Activated naive CD8-positive, alpha-beta T cell treated with anti-CD3 and anti-CD28 coated beads, Interleukin-2, amount 50 U/mL, for 24 hours (primary cell): ENCODE data around the gene PRCP.
"Not testable (repeated sequence)": the region's sequence is repeated elsewhere in the genome, so short reads cannot be mapped to it uniquely, and the experiment has no call there.

Source experiments
- ATAC-seq: fragments of 150-1000 bp; cut with Tn5 transposase; one replicate; pipeline ENCODE4 v1.10.0; 2021
- DNase-seq: peaks from one replicate; pipeline ENCODE4 v3.0.0; 2021
- H3K27ac Mint-ChIP-seq: one replicate; pipeline ENCODE4 v1.8.0; 2021; ENCODE audit warnings: mild to moderate bottlenecking, mixed read lengths
- H3K27me3 Mint-ChIP-seq: one replicate; pipeline ENCODE4 v1.8.0; 2021; ENCODE audit warnings: mixed read lengths
- H3K36me3 Mint-ChIP-seq: one replicate; pipeline ENCODE4 v1.8.0; 2021; ENCODE audit warnings: low read depth, mixed read lengths
- H3K4me1 Mint-ChIP-seq: one replicate; pipeline ENCODE4 v1.8.0; 2021; ENCODE audit warnings: mixed read lengths
- H3K4me3 Mint-ChIP-seq: one replicate; pipeline ENCODE4 v1.8.0; 2021; ENCODE audit warnings: mild to moderate bottlenecking, moderate library complexity, mixed read lengths
- H3K9me3 Mint-ChIP-seq: one replicate; pipeline ENCODE4 v1.8.0; 2021; ENCODE audit warnings: mixed read lengths

PRCP gene

DNA sequence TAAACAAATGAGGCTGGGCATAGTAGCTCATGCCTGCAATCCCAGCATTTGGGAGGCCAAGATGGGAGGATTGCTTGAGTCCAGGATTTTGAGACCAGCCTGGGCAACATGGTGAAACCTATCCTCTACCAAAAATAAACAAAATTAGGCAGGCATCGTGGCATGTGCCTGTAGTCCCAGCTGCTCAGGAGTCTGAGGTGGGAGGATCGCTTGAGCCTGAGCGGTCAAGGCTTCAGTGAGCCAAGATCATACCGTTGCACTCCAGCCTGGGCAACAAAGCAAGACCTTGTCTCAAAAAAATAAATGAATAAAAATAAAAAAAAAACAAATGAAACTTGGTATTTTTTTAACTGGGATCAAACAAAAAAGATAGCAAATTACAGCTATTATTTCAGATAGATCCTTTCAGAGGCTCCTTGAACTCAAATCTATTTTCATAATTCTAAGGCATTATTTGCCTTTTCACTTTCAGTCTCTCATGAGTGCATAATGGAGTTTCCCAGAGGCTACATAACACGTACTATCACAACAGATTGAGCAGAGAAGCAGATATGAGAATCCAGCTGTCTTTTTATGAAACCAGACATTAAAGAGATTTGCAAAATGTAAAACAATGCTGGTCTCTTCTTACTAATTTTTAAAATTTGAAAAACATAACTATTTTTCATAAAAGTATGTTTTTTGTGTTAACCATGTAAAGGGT, 24.4 kb upstream of the PRCP start:
- Mint-ChIP-seq H3K27me3 (no peaks in the 10 kb centered on the region), H3K36me3 (peaks cover 63% of the 10 kb centered on the region), H3K27ac (no peak overlapping the region), H3K4me3 (no peak overlapping the region), H3K9me3 (no peaks in the 10 kb centered on the region), H3K4me1 (peaks cover 43% of the 10 kb centered on the region)
- no peak for DNase-seq
- ATAC-seq, result no peak

- not testable (repeated sequence) for H3K4me3 Mint-ChIP-seq, H3K27ac Mint-ChIP-seq, DNase-seq, ATAC-seq, H3K27me3 Mint-ChIP-seq
- Mint-ChIP-seq H3K9me3 (peaks cover 10% of the 10 kb centered on the region), H3K4me1 (peaks cover 47% of the 10 kb centered on the region), H3K36me3 (peaks cover 73% of the 10 kb centered on the region)
These were observed 22.4 kb upstream of the PRCP start for GRCh38 chr11:82922396-82923173.

DNA sequence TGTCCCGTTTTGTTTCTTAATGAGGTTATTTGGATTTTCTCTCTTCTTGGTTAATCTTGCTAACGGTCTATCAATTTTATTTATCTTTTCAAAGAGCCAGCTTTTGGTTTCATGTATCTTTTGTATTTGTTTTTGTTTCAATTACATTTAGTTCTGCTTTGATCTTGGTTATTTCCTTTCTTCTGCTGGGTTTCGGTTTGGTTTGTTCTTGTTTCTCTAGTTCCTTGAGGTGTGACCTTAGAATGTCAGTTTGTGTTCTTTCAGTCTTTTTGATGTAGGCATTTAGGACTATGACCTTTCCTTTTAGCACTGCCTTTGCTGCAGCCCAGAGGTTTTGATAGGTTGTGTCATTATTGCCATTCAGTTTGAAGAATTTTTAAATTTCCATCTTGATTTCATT, 20.0 kb upstream of the PRCP start:
- peaks cover 11% of the 10 kb centered on the region for H3K9me3 Mint-ChIP-seq
- H3K27ac Mint-ChIP-seq, result peak overlapping the region; percentile 77
- peaks cover 40% of the 10 kb centered on the region for H3K4me1 Mint-ChIP-seq
- DNase-seq, ATAC-seq, H3K27me3 Mint-ChIP-seq: not testable (repeated sequence)
- H3K36me3 Mint-ChIP-seq, result peaks cover 85% of the 10 kb centered on the region
- peak overlapping the region; percentile 62 for H3K4me3 Mint-ChIP-seq

GRCh38 chr11:82919786-82920185, 19.6 kb upstream of the PRCP start:
- not testable (repeated sequence) for DNase-seq, ATAC-seq, H3K27me3 Mint-ChIP-seq
- Mint-ChIP-seq H3K4me3 (peak overlapping the region; percentile 62), H3K9me3 (peaks cover 11% of the 10 kb centered on the region), H3K36me3 (peaks cover 86% of the 10 kb centered on the region), H3K4me1 (peaks cover 39% of the 10 kb centered on the region), H3K27ac (peak overlapping the region; percentile 77)

- DNase-seq (no peak), ATAC-seq (no peak)
- no peak overlapping the region for H3K27ac Mint-ChIP-seq
- H3K27me3 Mint-ChIP-seq, result no peaks in the 10 kb centered on the region
- peaks cover 39% of the 10 kb centered on the region for H3K36me3 Mint-ChIP-seq
- no peak overlapping the region for H3K4me3 Mint-ChIP-seq
- peaks cover 8% of the 10 kb centered on the region for H3K9me3 Mint-ChIP-seq
- peaks cover 39% of the 10 kb centered on the region for H3K4me1 Mint-ChIP-seq
These were observed 8.9 kb upstream of the PRCP start for GRCh38 chr11:82909015-82909640.

DNA sequence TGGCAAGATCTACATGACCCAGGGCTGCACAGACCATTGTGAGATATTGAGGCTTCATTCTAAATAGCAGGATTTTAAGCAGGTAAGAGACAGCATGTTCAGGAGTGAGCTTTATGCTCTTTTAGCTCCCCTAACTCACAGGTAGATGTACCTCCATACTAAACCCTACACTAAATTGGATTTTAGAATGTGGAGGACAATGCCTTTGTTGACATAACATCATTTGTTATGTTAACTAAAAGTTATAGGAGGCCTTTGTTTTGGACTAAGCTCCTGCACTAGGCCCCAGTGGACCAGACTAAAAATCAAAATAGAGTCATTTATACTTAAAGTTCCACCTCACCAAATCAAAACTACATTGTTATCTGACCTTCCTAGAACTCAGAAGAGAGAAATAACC, 8.1 kb upstream of the PRCP start:
- no peak overlapping the region for H3K4me3 Mint-ChIP-seq
- DNase-seq (no peak), ATAC-seq (no peak)
- peaks cover 8% of the 10 kb centered on the region for H3K9me3 Mint-ChIP-seq
- H3K27me3 Mint-ChIP-seq, result no peaks in the 10 kb centered on the region
- peaks cover 33% of the 10 kb centered on the region for H3K36me3 Mint-ChIP-seq
- H3K4me1 Mint-ChIP-seq, result peaks cover 47% of the 10 kb centered on the region
- no peak overlapping the region for H3K27ac Mint-ChIP-seq

DNA sequence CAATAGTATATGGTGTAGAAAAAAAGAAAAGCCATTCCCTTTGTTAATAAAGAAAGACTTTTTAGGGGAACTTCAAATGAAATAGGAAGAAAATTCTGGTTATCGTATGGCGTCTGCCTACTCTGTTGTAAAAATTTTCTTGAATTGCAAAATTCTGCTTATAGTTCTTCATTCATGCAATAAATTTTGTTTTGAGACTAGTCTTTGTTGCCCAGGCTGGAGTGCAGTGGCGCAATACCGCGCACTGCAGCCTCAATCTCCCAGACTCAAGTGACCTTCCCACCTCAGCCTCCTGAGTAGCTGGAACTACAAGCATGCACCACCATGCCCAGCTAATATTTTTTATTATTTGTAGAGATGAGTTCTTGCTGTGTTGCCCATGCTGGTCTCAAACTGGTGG, 7.1 kb upstream of the PRCP start:
- DNase-seq (no peak), ATAC-seq (no peak)
- Mint-ChIP-seq H3K27ac (no peak overlapping the region), H3K4me1 (peaks cover 56% of the 10 kb centered on the region), H3K9me3 (peaks cover 8% of the 10 kb centered on the region), H3K27me3 (no peaks in the 10 kb centered on the region), H3K4me3 (no peak overlapping the region), H3K36me3 (peaks cover 30% of the 10 kb centered on the region)

DNA sequence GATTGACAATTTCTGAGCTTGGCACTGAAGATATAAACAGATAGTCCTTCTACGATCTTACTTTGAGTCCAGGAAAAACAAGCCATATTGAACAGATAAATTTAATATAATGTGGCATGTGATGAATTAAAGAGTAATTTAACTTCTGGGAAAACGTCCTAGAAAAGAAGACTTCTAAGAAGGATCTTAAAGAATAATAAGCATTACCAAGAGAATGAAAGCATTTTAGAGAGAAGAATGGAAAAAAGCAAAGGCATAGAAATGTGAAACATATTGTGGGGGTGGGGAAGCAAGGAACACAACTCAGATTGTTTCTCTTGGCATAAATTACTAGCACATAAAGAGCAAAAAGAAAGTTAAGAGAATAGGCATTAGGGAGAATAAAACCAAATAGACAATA, 6.7 kb upstream of the PRCP start:
- no peak overlapping the region for H3K4me3 Mint-ChIP-seq
- H3K36me3 Mint-ChIP-seq, result peaks cover 25% of the 10 kb centered on the region
- H3K27ac Mint-ChIP-seq, result no peak overlapping the region
- no peak for DNase-seq
- H3K4me1 Mint-ChIP-seq, result peaks cover 58% of the 10 kb centered on the region
- peaks cover 8% of the 10 kb centered on the region for H3K9me3 Mint-ChIP-seq
- no peak for ATAC-seq
- no peaks in the 10 kb centered on the region for H3K27me3 Mint-ChIP-seq

DNA sequence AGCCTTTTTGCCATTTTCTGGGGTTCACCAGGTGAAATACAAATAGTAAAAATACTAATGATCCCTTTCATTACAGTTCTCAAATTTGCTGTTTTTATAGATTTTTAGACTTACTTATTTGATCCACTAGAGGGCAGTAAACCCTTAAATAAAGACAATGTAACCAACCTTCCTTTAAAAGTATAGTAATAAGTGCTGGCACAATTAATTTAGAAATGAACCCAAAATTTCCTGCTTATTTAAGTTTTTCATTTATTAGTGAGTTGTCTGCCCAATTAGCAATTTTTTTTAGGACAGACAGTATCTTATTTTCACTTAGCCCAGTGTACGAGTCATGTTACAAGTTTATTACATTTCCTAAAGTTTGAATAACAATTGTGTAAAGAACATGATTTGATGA, 6.0 kb upstream of the PRCP start:
- Mint-ChIP-seq H3K9me3 (peaks cover 1% of the 10 kb centered on the region), H3K27me3 (no peaks in the 10 kb centered on the region), H3K4me3 (no peak overlapping the region), H3K4me1 (peaks cover 55% of the 10 kb centered on the region), H3K27ac (no peak overlapping the region), H3K36me3 (peaks cover 18% of the 10 kb centered on the region)
- ATAC-seq (no peak), DNase-seq (no peak)

- H3K9me3 Mint-ChIP-seq, result no peaks in the 10 kb centered on the region
- no peaks in the 10 kb centered on the region for H3K27me3 Mint-ChIP-seq
- peaks cover 12% of the 10 kb centered on the region for H3K36me3 Mint-ChIP-seq
- DNase-seq (no peak), ATAC-seq (no peak)
- peak overlapping the region; percentile 75 for H3K27ac Mint-ChIP-seq
- peaks cover 57% of the 10 kb centered on the region for H3K4me1 Mint-ChIP-seq
- H3K4me3 Mint-ChIP-seq, result peak overlapping the region; percentile 96
These were observed 3.8 kb upstream of the PRCP start for GRCh38 chr11:82903843-82904586.

GRCh38 chr11:82902880-82903279, 2.6 kb upstream of the PRCP start:
- Mint-ChIP-seq H3K4me3 (peak overlapping the region; percentile 96), H3K4me1 (peaks cover 54% of the 10 kb centered on the region), H3K27ac (peak overlapping the region; percentile 1), H3K9me3 (no peaks in the 10 kb centered on the region), H3K27me3 (no peaks in the 10 kb centered on the region), H3K36me3 (peaks cover 12% of the 10 kb centered on the region)
- no peak for DNase-seq
- no peak for ATAC-seq

GRCh38 chr11:82901922-82902485, 1.8 kb upstream of the PRCP start:
- Mint-ChIP-seq H3K9me3 (no peaks in the 10 kb centered on the region), H3K27me3 (no peaks in the 10 kb centered on the region), H3K4me1 (peaks cover 57% of the 10 kb centered on the region), H3K27ac (peak overlapping the region; percentile 98), H3K36me3 (peaks cover 11% of the 10 kb centered on the region), H3K4me3 (peak overlapping the region; percentile 96)
- ATAC-seq, result no peak
- DNase-seq, result peak; percentile 10

DNA sequence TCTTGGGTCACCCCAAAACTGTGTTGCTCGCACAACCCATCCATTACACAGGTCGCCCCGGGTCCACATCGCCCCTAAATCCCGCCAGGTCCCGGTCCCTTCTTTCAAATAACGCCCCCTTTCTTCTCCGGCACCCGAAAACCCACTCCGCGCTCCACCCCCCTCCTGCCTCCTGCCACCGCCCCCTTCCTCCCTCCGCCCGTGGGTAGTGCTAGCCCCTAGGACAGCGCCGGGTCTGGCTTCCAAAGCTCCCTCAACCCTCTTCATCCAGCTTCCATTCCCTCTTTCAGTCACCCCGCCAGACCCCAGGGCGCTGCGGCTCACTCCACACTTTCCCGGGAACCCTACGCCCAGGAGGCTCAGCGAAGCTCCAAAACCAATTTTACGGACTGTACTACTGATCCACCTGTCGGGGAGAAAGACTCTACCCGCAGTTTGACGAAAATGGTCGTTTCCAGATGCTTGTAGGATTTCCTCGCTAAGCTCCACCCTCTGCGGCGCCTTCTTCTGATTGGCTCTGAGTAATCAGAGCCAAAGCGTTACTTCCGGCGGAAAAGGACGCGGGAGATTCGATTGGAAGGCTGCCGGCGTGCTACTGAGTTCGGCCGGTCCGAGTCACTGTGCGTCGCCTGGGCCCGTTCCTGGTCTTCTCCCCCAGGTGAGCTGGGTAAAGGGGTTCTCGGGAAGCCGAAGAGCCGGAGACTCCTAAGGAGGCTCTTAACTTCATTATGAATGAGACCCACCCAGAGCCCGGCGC, 1.1 kb upstream of the PRCP start, which contains the start of gene DDIAS:
Gene DDIAS, plus strand, starts transcription at position 572 of the 757 bp plus-strand sequence. CDS start 13,003 bp downstream, outside the sequence.
- Mint-ChIP-seq H3K4me3 (peak within 1 kb of the TSS; percentile 96), H3K4me1 (peaks cover 55% of the 10 kb centered on the region), H3K36me3 (peaks cover 13% of the 10 kb centered on the region), H3K9me3 (no peaks in the 10 kb centered on the region), H3K27me3 (no peaks in the 10 kb centered on the region), H3K27ac (peak within 1 kb of the TSS; percentile 98)
- peak; percentile 59 for ATAC-seq
- DNase-seq, result peak; percentile 93
